ENCODE measurements around the gene NCKAP5.

Gene NCKAP5

DNA sequence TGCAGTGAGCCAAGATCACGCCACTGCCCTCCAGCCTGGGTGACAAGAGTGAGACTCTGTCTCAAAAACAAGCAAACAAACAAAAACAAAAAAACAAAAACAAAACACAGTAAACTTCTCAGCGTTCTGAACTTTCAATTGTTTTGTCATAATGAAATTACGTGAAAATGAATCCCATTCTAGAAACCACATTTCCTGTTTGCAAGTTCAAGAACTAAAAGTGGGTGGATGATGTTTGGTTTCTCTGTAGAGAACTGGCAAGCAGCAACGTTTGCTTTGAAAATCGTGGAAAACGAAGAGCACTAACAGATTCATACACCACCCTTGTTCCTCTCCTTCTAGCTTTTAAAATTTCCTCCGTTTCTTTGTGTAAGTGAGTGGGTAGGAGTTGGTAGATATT is 672.2 kb downstream of the NCKAP5 start:
- Mint-ChIP-seq H3K4me3 (no peak overlapping the region), H3K4me1 (no peaks in the 10 kb centered on the region), H3K9me3 (peaks cover 5% of the 10 kb centered on the region), H3K27me3 (ENCODE audit: low read depth) (no peaks in the 10 kb centered on the region), H3K36me3 (ENCODE audit: low read depth) (no peaks in the 10 kb centered on the region), H3K27ac (no peak overlapping the region)
- TF ChIP-seq, protein P1, sequence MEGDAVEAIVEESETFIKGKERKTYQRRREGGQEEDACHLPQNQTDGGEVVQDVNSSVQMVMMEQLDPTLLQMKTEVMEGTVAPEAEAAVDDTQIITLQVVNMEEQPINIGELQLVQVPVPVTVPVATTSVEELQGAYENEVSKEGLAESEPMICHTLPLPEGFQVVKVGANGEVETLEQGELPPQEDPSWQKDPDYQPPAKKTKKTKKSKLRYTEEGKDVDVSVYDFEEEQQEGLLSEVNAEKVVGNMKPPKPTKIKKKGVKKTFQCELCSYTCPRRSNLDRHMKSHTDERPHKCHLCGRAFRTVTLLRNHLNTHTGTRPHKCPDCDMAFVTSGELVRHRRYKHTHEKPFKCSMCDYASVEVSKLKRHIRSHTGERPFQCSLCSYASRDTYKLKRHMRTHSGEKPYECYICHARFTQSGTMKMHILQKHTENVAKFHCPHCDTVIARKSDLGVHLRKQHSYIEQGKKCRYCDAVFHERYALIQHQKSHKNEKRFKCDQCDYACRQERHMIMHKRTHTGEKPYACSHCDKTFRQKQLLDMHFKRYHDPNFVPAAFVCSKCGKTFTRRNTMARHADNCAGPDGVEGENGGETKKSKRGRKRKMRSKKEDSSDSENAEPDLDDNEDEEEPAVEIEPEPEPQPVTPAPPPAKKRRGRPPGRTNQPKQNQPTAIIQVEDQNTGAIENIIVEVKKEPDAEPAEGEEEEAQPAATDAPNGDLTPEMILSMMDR (IDR thresholded peaks at IDR 0.05; ENCODE audit: unreplicated experiment in 3 of 3) = no peak

DNA sequence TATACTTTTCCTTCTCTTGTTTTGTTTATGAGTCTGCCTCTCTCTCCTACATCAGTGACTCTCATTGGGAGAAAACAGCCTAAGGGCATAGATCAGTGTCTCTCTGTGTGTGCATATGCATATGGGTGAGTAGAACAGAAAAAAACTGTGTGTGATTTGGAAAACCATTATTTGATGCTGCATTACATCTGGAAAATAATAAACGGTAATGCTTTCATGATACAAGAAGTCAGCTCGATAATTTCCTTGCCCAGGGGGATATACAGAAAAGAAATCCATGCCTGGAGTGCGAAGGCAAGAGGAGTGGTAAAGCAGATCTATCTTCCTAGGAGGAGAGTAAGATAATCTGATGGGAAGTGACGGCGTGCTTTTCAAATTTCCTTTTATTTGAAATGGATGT is 676.8 kb downstream of the NCKAP5 start:
- peaks cover 5% of the 10 kb centered on the region for H3K9me3 Mint-ChIP-seq
- H3K36me3 Mint-ChIP-seq (ENCODE audit: low read depth) = peaks cover 6% of the 10 kb centered on the region

DNA sequence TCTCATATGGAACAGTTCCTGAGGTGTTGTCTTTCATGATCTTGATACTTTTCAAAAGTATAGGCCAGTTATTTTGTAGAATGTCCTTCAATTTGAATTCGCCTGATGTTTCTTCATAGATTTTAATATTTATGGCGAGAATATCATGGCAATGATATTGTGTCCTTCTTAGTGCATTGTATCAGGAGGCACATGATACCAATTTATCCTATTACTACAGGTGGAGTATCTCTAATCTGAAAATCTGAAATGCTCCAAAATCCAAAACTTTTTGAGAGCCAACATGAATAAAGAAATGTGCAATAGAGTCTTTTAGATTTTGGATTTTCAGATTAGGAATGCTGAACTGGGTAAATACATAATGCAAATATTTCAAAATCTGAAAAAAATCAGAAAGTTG is 681.7 kb downstream of the NCKAP5 start:
- Mint-ChIP-seq H3K36me3 (ENCODE audit: low read depth) (peaks cover 6% of the 10 kb centered on the region), H3K4me3 (no peak overlapping the region), H3K27me3 (ENCODE audit: low read depth) (no peaks in the 10 kb centered on the region), H3K9me3 (peaks cover 8% of the 10 kb centered on the region), H3K27ac (no peak overlapping the region), H3K4me1 (no peaks in the 10 kb centered on the region)
- TF ChIP-seq, protein P1 (IDR thresholded peaks at IDR 0.05; ENCODE audit: unreplicated experiment in 3 of 3) = no peak

More for the DNA sequence above, 676.8 kb downstream of the NCKAP5 start:
- no peaks in the 10 kb centered on the region for H3K4me1 Mint-ChIP-seq
- H3K27me3 Mint-ChIP-seq (ENCODE audit: low read depth) = no peaks in the 10 kb centered on the region
- TF ChIP-seq, protein P1 (IDR thresholded peaks at IDR 0.05; ENCODE audit: unreplicated experiment in 3 of 3) = no peak
- no peak overlapping the region for H3K27ac Mint-ChIP-seq
- no peak overlapping the region for H3K4me3 Mint-ChIP-seq

DNA sequence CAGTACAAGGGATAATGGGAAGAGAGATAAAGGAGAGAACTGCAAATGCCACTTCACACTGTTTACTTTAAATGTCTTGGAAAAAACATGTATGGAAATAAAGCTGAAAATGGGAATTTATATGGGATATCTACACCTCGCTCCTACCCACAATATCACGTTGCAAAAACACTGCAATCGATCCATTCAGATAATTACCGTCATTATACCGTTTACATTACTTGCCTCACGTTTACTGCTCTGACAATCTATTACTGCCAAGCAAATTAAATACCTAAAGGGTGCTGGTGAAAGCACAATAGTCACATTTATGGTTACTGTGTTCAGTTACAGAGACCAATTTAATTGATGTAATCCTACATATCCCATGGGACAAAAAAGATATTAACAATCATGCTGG is 683.6 kb downstream of the NCKAP5 start:
- Mint-ChIP-seq H3K27me3 (ENCODE audit: low read depth) (no peaks in the 10 kb centered on the region), H3K27ac (no peak overlapping the region), H3K9me3 (peaks cover 8% of the 10 kb centered on the region), H3K4me3 (no peak overlapping the region), H3K36me3 (ENCODE audit: low read depth) (peaks cover 6% of the 10 kb centered on the region), H3K4me1 (no peaks in the 10 kb centered on the region)
- TF ChIP-seq, protein P1 (IDR thresholded peaks at IDR 0.05; ENCODE audit: unreplicated experiment in 3 of 3) = no peak

GRCh38 chr2:132884292-132884691 is 684.0 kb downstream of the NCKAP5 start:
- Mint-ChIP-seq H3K36me3 (ENCODE audit: low read depth) (peaks cover 6% of the 10 kb centered on the region), H3K4me3 (no peak overlapping the region), H3K27me3 (ENCODE audit: low read depth) (no peaks in the 10 kb centered on the region), H3K9me3 (peaks cover 8% of the 10 kb centered on the region), H3K4me1 (no peaks in the 10 kb centered on the region), H3K27ac (no peak overlapping the region)
- TF ChIP-seq, protein P1 (IDR thresholded peaks at IDR 0.05; ENCODE audit: unreplicated experiment in 3 of 3) = no peak

GRCh38 chr2:132883430-132883829 is 684.8 kb downstream of the NCKAP5 start:
- H3K27me3 Mint-ChIP-seq (ENCODE audit: low read depth) = no peaks in the 10 kb centered on the region
- H3K4me3 Mint-ChIP-seq = no peak overlapping the region
- H3K36me3 Mint-ChIP-seq (ENCODE audit: low read depth) = peaks cover 6% of the 10 kb centered on the region
- TF ChIP-seq, protein P1 (IDR thresholded peaks at IDR 0.05; ENCODE audit: unreplicated experiment in 3 of 3) = no peak
- H3K4me1 Mint-ChIP-seq = no peaks in the 10 kb centered on the region
- H3K27ac Mint-ChIP-seq = no peak overlapping the region
- peaks cover 8% of the 10 kb centered on the region for H3K9me3 Mint-ChIP-seq

Measured in nephron (organoid).